Heart right ventricle (tissue), 16 donors: ENCODE data around the gene PRDM11. TPM values are rescaled to one million over a fixed set of nuclear protein-coding genes. Genes with fewer than 3 reads are reported as not detected.

Experiments
- ATAC-seq, 8 donors: fragments of 200-7000 bp; cut with Tn5 transposase; one replicate each; pipeline ENCODE4 v1.9.1; 2020; ENCODE audit warnings: mild to moderate bottlenecking in 8 of 8, moderate library complexity in 8 of 8, moderate number of reproducible peaks in 1 of 8
- DNase-seq, 2 donors: peaks; one replicate each; pipeline ENCODE4 v3.0.0-alpha.2; 2020
- H3K27ac ChIP-seq, 10 donors: fragments of 200-600 bp; sonication (generic) in 2 of 10; one replicate each; pipeline versions ENCODE4 v1.5.0 to v1.8.0; 2020 to 2022; ENCODE audit warnings: mild to moderate bottlenecking in 3 of 10
- H3K27me3 ChIP-seq, 7 donors: fragments of 200-600 bp; one replicate each; pipeline ENCODE4 v1.8.0; 2021 to 2022; ENCODE audit warnings: mild to moderate bottlenecking in 2 of 7
- H3K36me3 ChIP-seq, 9 donors: fragments of 200-600 bp; sonication (generic) in 1 of 9; one replicate each; pipeline versions ENCODE4 v1.5.0 to v1.8.0; 2020 to 2022; ENCODE audit warnings: mild to moderate bottlenecking in 2 of 9
- H3K4me1 ChIP-seq, 9 donors: fragments of 200-600 bp; sonication (generic) in 1 of 9; one replicate each; pipeline versions ENCODE4 v1.5.0 to v1.8.0; 2020 to 2022; ENCODE audit warnings: mild to moderate bottlenecking in 4 of 9
- H3K4me3 ChIP-seq, 10 donors: fragments of 200-600 bp; sonication (generic) in 2 of 10; one replicate each; pipeline versions ENCODE4 v1.5.0 to v1.8.0; 2020 to 2022; ENCODE audit warnings: mild to moderate bottlenecking in 7 of 10, moderate library complexity in 2 of 10
- H3K9me3 ChIP-seq, 11 donors: fragments of 200-600 bp in 10 of 11; sonication (generic) in 2 of 11; one replicate each; pipeline versions ENCODE4 v1.5.0 to v1.8.0; 2013 to 2022; ENCODE audit warnings: mild to moderate bottlenecking in 2 of 11, control low read depth in 1 of 11, moderate library complexity in 1 of 11
- WGBS, 2 donors: extraction: QIAGEN DNeasy Blood & Tissue Kit; methylation state at CpG; one replicate each; pipeline ENCODE4 v1.1.7; 2013; ENCODE audit warnings: inconsistent platforms in 1 of 2; 5-methylcytosine and 5-hydroxymethylcytosine counted together
- intact Hi-C, 10 donors: fragments of 100-400 bp; cut with DNase I; formaldehyde crosslinking; loops; one replicate each; pipeline versions ENCODE4 v1.11.1 to v1.14.2; 2022
- polyA plus RNA-seq, 2 donors: library from polyadenylated mRNA; stranded (reverse); fragments of 200-250 nt; gene quantifications; one replicate each; pipeline ENCODE4 v1.2.3, GENCODE V29; 2013
- total RNA-seq, 10 donors: library from RNA; stranded (reverse); fragmentation: NEBNext Ultra II Directional in 3 of 10; extraction: Animal tissue kit (Norgen Biotek cat#: 25700) in 3 of 10; gene quantifications; one replicate each; pipeline versions ENCODE4 v1.2.1 to v1.2.4, GENCODE V29; 2021 to 2023
- TF ChIP-seq, protein P1 (sequence below), 9 donors: fragments of 200-600 bp; sonication (generic) in 2 of 9; IDR thresholded peaks; one replicate each; pipeline versions ENCODE4 v1.5.0 to v1.8.0; 2021 to 2022; ENCODE audit warnings: antibody characterized with exemption in 9 of 9, mild to moderate bottlenecking in 5 of 9, moderate library complexity in 1 of 9
- donor health status: Arrhythmogenic right ventricular cardiomyopathy.
- donor health status: ischemic (EF 13 %, LVEDD 7.1; RV severe dilation, severe dysfunction).
- donor health status: healthy with polysubstance abuse.
- donor health status: DM: no; HTN: yes; CAD: no.
- donor health status: DM: no; HTN: no; CAD: no.
- donor health status: ischemic (EF 25% LVEDD 6.9; RV normal size, moderate dysfunction).
- donor health status: ischemic (EF 25% LVEDD 5.7; RV mildly dilated, moderate dysfunction).
- donor health status: healthy.
- donor health status: DM: yes; HTN: yes; CAD: no.
- donor health status: Ischemic cardiomyopathy.
- donor health status: ischemic (EF 35%, LVEDD 5.7; RV mildly dilated, moderate dysfunction).
- donor health status: nonischemic (EF 11% LVEDD 7.7; RV severe dilation, severe dysfunction).
- donor health status: DM: yes; HTN: yes; CAD: no.
- donor health status: PGD.
- donor health status: ischemic (EF 29% LVEDD 5.4; RV normal size, mild dysfunction).
- donor health status: nonischemic (EF 23%, LVEDD 6.1; RV moderate dilation, normal function).

PRDM11 gene
- total and polyA plus RNA-seq, 12 donors: 4.6 to 22.0 (median 14.8) TPM

DNA sequence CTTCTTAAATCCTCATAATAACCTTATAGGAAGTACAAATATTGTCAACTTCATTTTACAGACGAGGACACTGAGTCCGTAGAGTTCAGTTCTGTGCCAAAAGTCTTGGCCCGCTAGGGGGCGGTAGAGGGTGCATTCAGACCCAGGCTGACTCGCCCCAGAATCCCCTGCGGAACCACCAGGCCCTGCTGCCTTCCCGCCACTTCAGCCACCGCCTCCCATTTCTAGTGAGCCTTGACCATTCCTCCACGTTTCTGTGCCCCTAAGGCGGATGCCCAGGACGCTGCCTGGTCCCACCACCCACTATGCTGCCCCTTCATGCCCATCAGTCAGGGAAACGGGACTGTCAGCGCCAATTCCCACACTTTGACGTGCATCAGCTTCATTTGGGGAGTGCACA is 120.6 kb downstream of the PRDM11 start:
- Histone ChIP-seq H3K4me3 (no peak overlapping the region), H3K27me3 (peaks cover 0 to 54% (median 29%) of the 10 kb centered on the region in 7 donors), H3K36me3 (no peaks in the 10 kb centered on the region), H3K4me1 (peaks cover 0 to 3% (median 0%) of the 10 kb centered on the region in 9 donors), H3K27ac (no peak overlapping the region), H3K9me3 (no peaks in the 10 kb centered on the region)
- TF ChIP-seq, protein P1, sequence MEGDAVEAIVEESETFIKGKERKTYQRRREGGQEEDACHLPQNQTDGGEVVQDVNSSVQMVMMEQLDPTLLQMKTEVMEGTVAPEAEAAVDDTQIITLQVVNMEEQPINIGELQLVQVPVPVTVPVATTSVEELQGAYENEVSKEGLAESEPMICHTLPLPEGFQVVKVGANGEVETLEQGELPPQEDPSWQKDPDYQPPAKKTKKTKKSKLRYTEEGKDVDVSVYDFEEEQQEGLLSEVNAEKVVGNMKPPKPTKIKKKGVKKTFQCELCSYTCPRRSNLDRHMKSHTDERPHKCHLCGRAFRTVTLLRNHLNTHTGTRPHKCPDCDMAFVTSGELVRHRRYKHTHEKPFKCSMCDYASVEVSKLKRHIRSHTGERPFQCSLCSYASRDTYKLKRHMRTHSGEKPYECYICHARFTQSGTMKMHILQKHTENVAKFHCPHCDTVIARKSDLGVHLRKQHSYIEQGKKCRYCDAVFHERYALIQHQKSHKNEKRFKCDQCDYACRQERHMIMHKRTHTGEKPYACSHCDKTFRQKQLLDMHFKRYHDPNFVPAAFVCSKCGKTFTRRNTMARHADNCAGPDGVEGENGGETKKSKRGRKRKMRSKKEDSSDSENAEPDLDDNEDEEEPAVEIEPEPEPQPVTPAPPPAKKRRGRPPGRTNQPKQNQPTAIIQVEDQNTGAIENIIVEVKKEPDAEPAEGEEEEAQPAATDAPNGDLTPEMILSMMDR (IDR thresholded peaks at IDR 0.05): peak in 6 of 9 donors; percentile 17 to 33 (median 28)
- WGBS, 2 donors: 61 to 71% methylated on average over 14 of the region's 14 CpGs
- no peak for ATAC-seq
- intact Hi-C loops: no loop called here
- DNase-seq: no peak

DNA sequence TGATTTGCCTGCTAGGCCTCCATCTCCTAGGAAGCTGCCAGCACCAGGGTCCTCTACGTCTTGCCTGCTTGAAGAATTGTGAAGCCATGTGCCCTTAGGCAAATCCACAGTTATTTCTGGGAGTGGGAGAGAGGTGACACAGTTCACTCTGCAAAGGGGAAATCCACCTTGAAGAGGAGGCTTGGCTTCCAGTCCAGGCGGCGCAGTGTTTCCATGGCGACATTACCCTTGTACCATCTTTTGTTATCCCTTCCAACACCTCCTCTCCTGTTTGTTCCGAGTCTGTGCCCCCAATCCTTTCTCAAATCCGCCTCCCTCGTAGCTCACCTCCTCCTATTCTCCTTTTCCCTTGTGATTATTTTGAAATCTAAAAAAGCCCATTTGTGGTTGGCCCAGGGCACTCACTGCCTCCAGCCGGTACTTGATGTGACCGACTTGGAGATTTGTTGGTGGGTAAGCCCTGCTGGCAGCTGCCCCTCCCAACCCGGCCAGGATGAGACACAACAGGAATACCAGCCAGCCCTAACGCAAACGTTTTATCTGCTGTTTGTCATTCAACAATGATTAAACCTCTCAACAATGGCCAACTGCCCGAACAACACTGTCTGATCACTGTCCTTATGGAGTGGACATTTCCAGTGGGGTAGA is 121.3 kb downstream of the PRDM11 start:
- TF ChIP-seq, protein P1 (IDR thresholded peaks at IDR 0.05): no peak
- WGBS, 2 donors: 56 to 64% methylated on average over 13 of the region's 13 CpGs
- H3K4me1 ChIP-seq: peaks cover 0 to 3% (median 0%) of the 10 kb centered on the region in 9 donors
- intact Hi-C loops: no loop called here
- H3K27me3 ChIP-seq: peaks cover 0 to 51% (median 25%) of the 10 kb centered on the region in 7 donors
- H3K27ac ChIP-seq: no peak overlapping the region
- H3K36me3 ChIP-seq: no peaks in the 10 kb centered on the region
- H3K4me3 ChIP-seq: no peak overlapping the region
- DNase-seq: no peak
- H3K9me3 ChIP-seq: no peaks in the 10 kb centered on the region
- ATAC-seq: peak in 4 of 8 donors; percentile 42 to 69 (median 52)

DNA sequence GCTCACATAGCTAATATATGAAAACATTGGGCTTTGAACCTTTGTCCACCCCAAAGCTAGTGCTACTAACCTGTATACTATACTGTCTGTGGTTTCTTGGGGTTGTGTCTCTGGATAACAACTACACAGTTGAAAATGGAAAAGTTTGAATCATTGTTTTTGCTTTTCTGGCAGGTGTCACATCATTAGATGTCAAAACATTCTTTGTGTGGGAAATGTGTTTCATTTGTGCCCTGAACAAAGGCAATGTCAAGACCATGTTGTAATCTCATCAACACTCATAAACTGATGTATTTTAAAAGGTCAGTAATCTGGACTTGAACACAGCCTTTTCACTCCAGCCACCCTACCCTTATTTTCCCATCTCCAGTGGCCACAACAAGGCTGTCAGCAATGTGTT is 123.2 kb downstream of the PRDM11 start:
- TF ChIP-seq, protein P1 (IDR thresholded peaks at IDR 0.05): no peak
- Histone ChIP-seq H3K27ac (no peak overlapping the region), H3K36me3 (no peaks in the 10 kb centered on the region), H3K4me1 (peaks cover 0 to 3% (median 0%) of the 10 kb centered on the region in 9 donors), H3K4me3 (no peak overlapping the region), H3K27me3 (peaks cover 0 to 48% (median 16%) of the 10 kb centered on the region in 7 donors), H3K9me3 (no peaks in the 10 kb centered on the region)
- no peak for DNase-seq
- intact Hi-C loops: loop anchor here in 1 of 10 donors (10.0 kb wide), 1 partner anchor 55 kb away; no protein-coding TSS in a partner anchor
- no peak for ATAC-seq

DNA sequence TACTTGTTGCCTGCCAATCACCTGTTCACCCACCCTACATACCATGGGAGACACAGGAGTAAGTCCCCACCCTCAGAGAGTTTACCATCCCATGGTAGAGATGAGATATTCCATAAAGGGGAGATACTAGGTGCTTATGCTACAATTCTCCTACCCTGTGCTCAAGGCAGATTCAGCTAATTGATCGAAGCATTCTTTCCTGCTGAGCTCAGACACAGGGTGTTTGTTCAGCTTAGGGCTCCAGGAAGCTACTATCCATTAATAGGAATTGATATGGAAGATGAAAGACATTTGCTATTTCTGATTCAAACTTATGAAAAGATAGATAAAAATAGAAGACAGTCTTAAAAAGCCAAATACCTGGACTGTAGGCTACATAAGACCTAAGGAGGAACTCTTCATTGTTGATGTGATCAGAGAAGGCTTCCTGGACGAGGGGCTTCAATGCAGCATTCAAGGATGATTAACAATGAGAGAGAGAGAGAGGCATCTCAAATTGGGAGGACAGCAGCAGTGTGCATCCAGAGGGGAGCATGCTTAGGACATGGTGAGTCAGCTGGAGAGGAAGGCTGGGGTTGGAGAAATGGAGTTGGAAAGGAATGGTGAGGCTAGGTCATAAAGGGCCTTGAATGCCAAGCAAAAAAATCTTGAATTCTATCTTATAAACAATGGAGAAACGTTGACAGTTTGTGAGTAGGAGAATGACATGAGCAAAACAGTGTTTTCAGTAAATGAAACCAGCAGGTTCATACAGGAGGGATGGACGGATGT is 124.7 kb downstream of the PRDM11 start:
- Histone ChIP-seq H3K9me3 (no peaks in the 10 kb centered on the region), H3K27me3 (peaks cover 0 to 55% (median 14%) of the 10 kb centered on the region in 7 donors), H3K36me3 (no peaks in the 10 kb centered on the region), H3K4me1 (peaks cover 0 to 3% (median 0%) of the 10 kb centered on the region in 9 donors), H3K27ac (no peak overlapping the region), H3K4me3 (no peak overlapping the region)
- intact Hi-C loops: loop anchor here in 1 of 10 donors (10.0 kb wide), 1 partner anchor 56 kb away; no protein-coding TSS in a partner anchor
- no peak for DNase-seq
- ATAC-seq: no peak
- TF ChIP-seq, protein P1 (IDR thresholded peaks at IDR 0.05): no peak
- 68 to 80% methylated on average over 4 of the region's 4 CpGs for WGBS, 2 donors
